CD4-positive, alpha-beta memory T cell (primary cell): ENCODE data around the gene TSN. TPM values are rescaled to one million over a fixed set of nuclear protein-coding genes. Genes with fewer than 3 reads are reported as not detected.

Experiments
- CTCF ChIA-PET: fragments of 350-600 bp; sonication (Branson Sonifier 250); formaldehyde crosslinking; loops from one replicate; lab custom pipeline; 2021; ENCODE audit warnings: inconsistent platforms; ENCODE audit not compliant: partially characterized antibody; lab: Charles Lee
- POLR2A ChIA-PET: fragments of 350-600 bp; sonication (Branson Sonifier 250); formaldehyde crosslinking; loops from one replicate; lab custom pipeline; 2021; ENCODE audit not compliant: partially characterized antibody; lab: Charles Lee
- DNase-seq, 5 donors: peaks; one replicate each; pipeline versions ENCODE4 v3.0.0 to v3.0.0-alpha.2; 2020 to 2022; ENCODE audit warnings: mixed read lengths in 1 of 5
- H3K27ac ChIP-seq: one replicate; pipeline ENCODE4 v1.7.0; 2013; ENCODE audit warnings: low read depth, low read length
- H3K27me3 ChIP-seq: 2 replicates; pipeline ENCODE4 v1.7.0; 2013; ENCODE audit warnings: mild to moderate bottlenecking, low read length, moderate library complexity; ENCODE audit not compliant: insufficient read depth
- H3K36me3 ChIP-seq: 2 replicates; pipeline ENCODE4 v1.7.0; 2013; ENCODE audit warnings: mild to moderate bottlenecking, low read length, moderate library complexity; ENCODE audit not compliant: insufficient read depth
- H3K4me1 ChIP-seq: 2 replicates; pipeline ENCODE4 v1.7.0; 2013; ENCODE audit warnings: mild to moderate bottlenecking, low read length, moderate library complexity; ENCODE audit not compliant: insufficient read depth
- H3K4me3 ChIP-seq, 2 donors: one replicate each; pipeline ENCODE4 v1.7.0; 2013; ENCODE audit warnings: low read length in 2 of 2, mild to moderate bottlenecking in 1 of 2
- H3K9me3 ChIP-seq, 2 donors: one replicate each; pipeline ENCODE4 v1.7.0; 2013; ENCODE audit warnings: low read length in 2 of 2, control low read depth in 1 of 2; ENCODE audit not compliant: control insufficient read depth in 1 of 2
- H3K27ac Mint-ChIP-seq, 7 donors: one replicate each; pipeline ENCODE4 v1.8.0; 2020 to 2021; ENCODE audit warnings: mixed read lengths in 7 of 7, mild to moderate bottlenecking in 6 of 7, inconsistent platforms in 3 of 7, moderate library complexity in 3 of 7
- H3K27me3 Mint-ChIP-seq, 2 donors: one replicate each; pipeline ENCODE4 v1.8.0; 2020 to 2021; ENCODE audit warnings: mixed read lengths in 2 of 2
- H3K36me3 Mint-ChIP-seq, 2 donors: one replicate each; pipeline ENCODE4 v1.8.0; 2020 to 2021; ENCODE audit warnings: mixed read lengths in 2 of 2, inconsistent platforms in 1 of 2, mild to moderate bottlenecking in 1 of 2
- H3K4me1 Mint-ChIP-seq, 4 donors: one replicate each; pipeline ENCODE4 v1.8.0; 2020 to 2021; ENCODE audit warnings: mixed read lengths in 4 of 4, mild to moderate bottlenecking in 1 of 4
- H3K4me3 Mint-ChIP-seq, 8 donors: one replicate each; pipeline ENCODE4 v1.8.0; 2020 to 2021; ENCODE audit warnings: mixed read lengths in 8 of 8, mild to moderate bottlenecking in 7 of 8, moderate library complexity in 6 of 8, inconsistent platforms in 3 of 8
- H3K9me3 Mint-ChIP-seq, 8 donors: one replicate each; pipeline ENCODE4 v1.8.0; 2020 to 2021; ENCODE audit warnings: mixed read lengths in 8 of 8, mild to moderate bottlenecking in 5 of 8, inconsistent platforms in 3 of 8, moderate library complexity in 1 of 8
- intact Hi-C: fragments of 100-400 bp; cut with micrococcal nuclease; formaldehyde crosslinking; loops from one replicate; pipeline ENCODE4 v1.15.1; 2023
- polyA plus RNA-seq, 2 donors: library from polyadenylated mRNA; unstranded; fragments of 300-500 nt; fragmentation: Illumina TruSeq; gene quantifications; one replicate each; pipeline ENCODE4 v1.2.3, GENCODE V29; 2021
- total RNA-seq, 2 experiments: library from RNA; stranded (reverse); gene quantifications; one replicate each; pipeline ENCODE4 v1.2.3, GENCODE V29; 2021

The TSN gene
- total and polyA plus RNA-seq, 4 experiments from 2014 or later: 52.4 to 122 (median 61.7) TPM

DNA sequence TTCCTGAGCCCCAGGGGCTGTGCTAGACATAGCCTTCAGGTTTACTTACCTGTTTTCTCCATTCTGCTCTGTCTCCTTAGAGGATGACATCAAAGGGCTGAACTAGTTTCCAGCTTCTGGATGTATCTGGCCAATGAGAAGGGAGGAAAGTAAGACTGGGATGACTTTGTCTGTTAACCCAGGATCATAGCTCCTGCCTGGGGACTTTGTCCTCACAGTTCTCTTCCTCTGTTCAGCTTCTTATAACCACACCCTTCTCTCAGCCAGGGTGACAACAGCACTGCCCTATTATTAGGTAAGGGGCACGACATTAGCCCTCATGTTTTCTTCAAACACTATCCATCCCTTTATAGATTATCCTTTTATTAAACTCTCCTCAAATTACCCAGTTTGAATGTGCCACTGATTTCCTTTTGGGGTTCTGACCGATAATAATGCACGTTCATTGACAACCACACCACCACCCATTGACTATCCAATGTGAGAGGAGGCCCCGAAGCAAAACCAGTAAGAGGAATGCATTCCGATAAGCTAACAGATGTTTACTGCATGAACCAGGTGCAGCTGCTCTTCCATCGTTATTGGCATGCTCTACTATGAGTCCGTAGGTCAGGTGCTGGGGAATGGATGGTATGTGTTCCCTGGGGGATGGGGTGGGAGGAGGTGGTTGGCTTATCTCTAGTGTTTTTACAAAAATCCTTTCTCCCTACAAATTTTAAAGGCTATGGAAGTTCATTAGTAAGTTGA, 23.5 kb downstream of the TSN start:
- Mint-ChIP-seq H3K27me3 (peaks cover 2 to 4% of the 10 kb centered on the region in 2 donors), H3K4me3 (no peak overlapping the region), H3K9me3 (no peaks in the 10 kb centered on the region), H3K36me3 (no peaks in the 10 kb centered on the region), H3K27ac (no peak overlapping the region), H3K4me1 (peaks cover 0 to 1% (median 0%) of the 10 kb centered on the region in 4 donors)
- no peaks in the 10 kb centered on the region for H3K4me1 ChIP-seq
- POLR2A ChIA-PET: no interaction called here
- DNase-seq: no peak
- CTCF ChIA-PET: no interaction called here
- H3K27ac ChIP-seq: no peak overlapping the region
- H3K36me3 ChIP-seq: no peaks in the 10 kb centered on the region
- intact Hi-C loops: no loop called here
- H3K9me3 ChIP-seq: no peaks in the 10 kb centered on the region
- no peaks in the 10 kb centered on the region for H3K27me3 ChIP-seq
- H3K4me3 ChIP-seq: no peak overlapping the region

DNA sequence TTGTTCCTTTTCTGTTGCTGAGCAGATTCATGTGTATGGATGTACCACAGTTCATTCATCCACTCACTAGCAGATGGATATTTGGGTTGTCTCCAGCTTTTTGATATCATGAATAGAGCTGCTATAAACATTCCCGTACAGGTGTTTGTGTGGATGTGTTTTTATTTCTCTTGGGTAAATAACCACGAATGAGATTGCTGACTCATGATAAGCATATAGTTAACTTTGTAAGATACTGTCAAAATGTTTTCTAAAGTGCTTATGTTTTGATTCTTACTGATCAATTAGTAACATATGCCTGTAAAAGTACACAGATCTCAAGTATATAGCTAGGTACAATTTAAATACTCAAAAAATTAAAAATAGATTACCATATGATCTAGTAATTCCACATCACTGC, 27.7 kb downstream of the TSN start:
- Mint-ChIP-seq H3K9me3 (no peaks in the 10 kb centered on the region), H3K4me1 (no peaks in the 10 kb centered on the region), H3K4me3 (no peak overlapping the region), H3K36me3 (no peaks in the 10 kb centered on the region), H3K27me3 (peaks cover 6 to 11% of the 10 kb centered on the region in 2 donors), H3K27ac (no peak overlapping the region)
- intact Hi-C loops: no loop called here
- no peak overlapping the region for H3K27ac ChIP-seq
- no peaks in the 10 kb centered on the region for H3K9me3 ChIP-seq
- H3K27me3 ChIP-seq: peaks cover 4% of the 10 kb centered on the region
- H3K36me3 ChIP-seq: no peaks in the 10 kb centered on the region
- CTCF ChIA-PET: no interaction called here
- no peaks in the 10 kb centered on the region for H3K4me1 ChIP-seq
- POLR2A ChIA-PET: no interaction called here
- DNase-seq: no peak
- H3K4me3 ChIP-seq: no peak overlapping the region

DNA sequence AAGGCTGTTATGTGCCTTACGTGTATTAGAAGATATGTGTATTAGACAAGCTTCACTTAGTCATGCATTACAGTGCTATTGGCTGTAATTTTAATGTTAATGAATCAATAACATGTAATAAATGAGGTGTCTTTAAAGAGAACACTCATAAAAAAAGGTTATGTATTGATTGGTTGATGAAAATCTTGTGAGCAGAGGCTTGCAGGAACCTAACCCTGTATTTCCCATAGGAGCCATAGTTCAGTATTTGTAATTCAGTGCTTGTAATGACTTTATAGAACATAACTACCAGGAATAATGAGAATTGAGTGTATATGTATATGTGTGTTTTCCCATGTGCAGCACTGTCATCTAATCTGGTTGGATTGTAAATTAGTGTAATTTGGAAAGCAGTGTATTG, 33.2 kb downstream of the TSN start:
- no peaks in the 10 kb centered on the region for H3K4me1 ChIP-seq
- Mint-ChIP-seq H3K27me3 (peaks cover 15 to 34% of the 10 kb centered on the region in 2 donors), H3K36me3 (no peaks in the 10 kb centered on the region), H3K27ac (no peak overlapping the region), H3K4me1 (no peaks in the 10 kb centered on the region), H3K9me3 (no peaks in the 10 kb centered on the region), H3K4me3 (no peak overlapping the region)
- DNase-seq: no peak
- peaks cover 4% of the 10 kb centered on the region for H3K27me3 ChIP-seq
- ChIA-PET CTCF (no interaction called here), POLR2A (no interaction called here)
- intact Hi-C loops: no loop called here
- no peak overlapping the region for H3K4me3 ChIP-seq
- no peaks in the 10 kb centered on the region for H3K9me3 ChIP-seq
- no peaks in the 10 kb centered on the region for H3K36me3 ChIP-seq
- H3K27ac ChIP-seq: no peak overlapping the region

DNA sequence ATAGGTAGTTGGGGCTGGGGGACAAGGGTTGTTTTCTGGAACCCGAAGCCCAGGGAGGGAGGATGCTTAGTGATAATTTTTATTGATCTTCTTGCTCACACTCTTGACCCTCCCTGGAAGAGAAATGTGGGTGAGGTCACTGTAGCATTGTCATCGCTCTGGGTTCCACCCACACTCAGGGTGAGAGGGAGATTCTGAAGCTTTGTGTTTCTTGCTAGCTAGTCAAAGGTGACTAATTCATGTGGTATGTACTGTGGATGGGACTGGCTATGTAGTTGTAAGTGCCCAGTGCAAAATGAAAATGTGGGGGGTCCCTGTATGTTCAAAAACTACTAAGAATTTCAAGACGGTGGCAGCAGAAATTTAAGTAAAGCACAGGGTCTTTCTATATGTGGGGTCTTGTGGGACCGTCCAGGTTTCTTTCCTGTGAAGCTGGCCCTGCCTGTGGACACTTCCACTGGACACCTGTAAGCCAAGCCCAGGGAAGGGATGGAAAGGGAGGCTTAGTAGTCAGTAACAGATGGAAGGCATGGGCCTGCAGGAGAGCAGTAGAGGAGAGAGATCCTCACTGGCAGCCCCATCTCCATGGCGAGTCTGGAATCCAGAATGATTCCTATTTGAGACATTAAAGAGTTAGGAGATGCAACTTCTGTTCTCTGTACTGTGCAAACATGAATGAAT, 35.0 kb downstream of the TSN start:
- H3K9me3 Mint-ChIP-seq: no peaks in the 10 kb centered on the region
- POLR2A ChIA-PET: no interaction called here
- CTCF ChIA-PET: no interaction called here

DNA sequence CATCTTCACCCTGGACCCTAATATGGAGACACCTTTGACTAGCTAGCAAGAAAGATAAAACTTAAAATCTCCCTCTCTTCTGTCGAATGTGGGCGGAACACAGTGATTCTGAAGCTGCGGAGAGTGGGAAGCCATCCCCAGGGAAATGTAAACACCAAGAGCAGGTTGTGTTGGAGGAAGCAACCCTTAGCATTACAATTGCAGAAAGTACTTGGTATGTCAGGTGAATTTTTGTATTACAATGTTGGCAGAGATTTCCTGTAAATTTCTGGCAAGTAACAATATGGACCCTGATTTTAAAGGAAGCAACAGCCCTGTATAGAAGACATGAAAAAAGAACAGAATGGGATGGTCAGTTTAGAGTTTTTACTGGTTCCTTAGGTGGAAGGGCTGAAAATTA, 35.8 kb downstream of the TSN start:
- Mint-ChIP-seq H3K4me1 (no peaks in the 10 kb centered on the region), H3K27ac (no peak overlapping the region), H3K36me3 (no peaks in the 10 kb centered on the region), H3K27me3 (peaks cover 19 to 33% of the 10 kb centered on the region in 2 donors), H3K4me3 (no peak overlapping the region), H3K9me3 (no peaks in the 10 kb centered on the region)
- no peak overlapping the region for H3K27ac ChIP-seq
- DNase-seq: no peak
- ChIA-PET POLR2A (no interaction called here), CTCF (no interaction called here)
- H3K9me3 ChIP-seq: no peaks in the 10 kb centered on the region
- intact Hi-C loops: no loop called here
- H3K4me3 ChIP-seq: no peak overlapping the region
- no peaks in the 10 kb centered on the region for H3K36me3 ChIP-seq
- no peaks in the 10 kb centered on the region for H3K4me1 ChIP-seq
- H3K27me3 ChIP-seq: peaks cover 4% of the 10 kb centered on the region

More for the DNA sequence above, 35.0 kb downstream of the TSN start:
- no peak overlapping the region for H3K27ac ChIP-seq
- no peak overlapping the region for H3K27ac Mint-ChIP-seq
- H3K36me3 Mint-ChIP-seq: no peaks in the 10 kb centered on the region
- no peaks in the 10 kb centered on the region for H3K36me3 ChIP-seq
- H3K9me3 ChIP-seq: no peaks in the 10 kb centered on the region
- intact Hi-C loops: no loop called here
- H3K4me3 Mint-ChIP-seq: no peak overlapping the region
- DNase-seq: no peak
- peaks cover 17 to 34% of the 10 kb centered on the region in 2 donors for H3K27me3 Mint-ChIP-seq
- no peak overlapping the region for H3K4me3 ChIP-seq
- no peaks in the 10 kb centered on the region for H3K4me1 Mint-ChIP-seq
- no peaks in the 10 kb centered on the region for H3K4me1 ChIP-seq
- H3K27me3 ChIP-seq: peaks cover 4% of the 10 kb centered on the region

DNA sequence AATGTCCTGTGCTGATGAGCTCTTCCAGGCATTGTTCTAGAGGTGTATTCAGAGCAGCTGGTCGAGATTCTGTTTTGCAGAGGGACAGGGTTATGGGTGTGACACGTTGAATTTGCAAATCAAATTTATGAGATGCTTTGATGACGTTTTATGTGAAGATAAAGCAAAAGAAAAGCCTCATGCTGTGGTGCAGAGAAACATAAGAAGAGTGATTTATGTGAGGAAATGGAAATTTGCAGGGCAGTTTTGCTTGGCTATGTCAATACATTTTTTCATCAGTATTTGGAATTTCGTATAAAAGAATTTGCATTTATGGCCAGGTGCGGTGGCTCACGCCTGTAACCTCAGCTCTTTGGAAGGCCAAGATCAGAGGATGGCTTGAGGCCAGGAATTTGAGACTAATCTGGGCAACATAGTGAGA, 36.4 kb downstream of the TSN start:
- ChIA-PET POLR2A (no interaction called here), CTCF (no interaction called here)
- H3K4me3 Mint-ChIP-seq: no peak overlapping the region
- no peak overlapping the region for H3K27ac ChIP-seq
- H3K27me3 ChIP-seq: peaks cover 4% of the 10 kb centered on the region
- no peak for DNase-seq
- no peaks in the 10 kb centered on the region for H3K4me1 Mint-ChIP-seq
- intact Hi-C loops: no loop called here
- no peaks in the 10 kb centered on the region for H3K36me3 Mint-ChIP-seq
- no peaks in the 10 kb centered on the region for H3K9me3 Mint-ChIP-seq
- H3K4me1 ChIP-seq: no peaks in the 10 kb centered on the region
- no peak overlapping the region for H3K27ac Mint-ChIP-seq
- H3K36me3 ChIP-seq: no peaks in the 10 kb centered on the region
- H3K27me3 Mint-ChIP-seq: peaks cover 19 to 35% of the 10 kb centered on the region in 2 donors
- H3K9me3 ChIP-seq: no peaks in the 10 kb centered on the region
- no peak overlapping the region for H3K4me3 ChIP-seq

DNA sequence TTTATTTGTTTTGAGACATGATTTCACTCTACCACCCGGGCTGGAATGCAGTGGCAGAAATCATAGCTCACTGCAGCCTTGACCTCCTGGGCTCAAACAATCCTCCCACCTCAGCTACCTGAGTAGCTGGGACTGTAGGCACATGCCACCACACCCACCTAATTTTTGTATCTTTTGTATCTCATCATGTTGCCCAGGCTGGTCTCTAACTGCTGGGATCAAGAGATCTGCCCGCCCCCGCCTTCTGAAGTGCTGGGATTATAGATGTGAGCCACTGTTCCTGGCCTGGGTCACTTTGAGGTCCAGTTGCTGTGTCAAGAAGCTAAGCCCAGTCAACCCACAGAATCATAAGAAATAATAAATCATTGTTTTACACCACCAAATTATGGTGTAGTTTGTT, 38.4 kb downstream of the TSN start:
- POLR2A ChIA-PET: no interaction called here

More for the DNA sequence above, 38.4 kb downstream of the TSN start:
- Mint-ChIP-seq H3K27me3 (peaks cover 16 to 34% of the 10 kb centered on the region in 2 donors), H3K27ac (no peak overlapping the region), H3K36me3 (no peaks in the 10 kb centered on the region), H3K9me3 (no peaks in the 10 kb centered on the region), H3K4me1 (no peaks in the 10 kb centered on the region), H3K4me3 (no peak overlapping the region)
- Histone ChIP-seq H3K4me3 (no peak overlapping the region), H3K27me3 (no peaks in the 10 kb centered on the region), H3K27ac (no peak overlapping the region), H3K36me3 (no peaks in the 10 kb centered on the region), H3K9me3 (no peaks in the 10 kb centered on the region), H3K4me1 (no peaks in the 10 kb centered on the region)
- intact Hi-C loops: no loop called here
- DNase-seq: no peak
- CTCF ChIA-PET: no interaction called here
